ENCODE data around the gene ADAMTS8.
"Not testable (repeated sequence)": the region's sequence is repeated elsewhere in the genome, so short reads cannot be mapped to it uniquely, and the experiment has no call there.

The ADAMTS8 gene

DNA sequence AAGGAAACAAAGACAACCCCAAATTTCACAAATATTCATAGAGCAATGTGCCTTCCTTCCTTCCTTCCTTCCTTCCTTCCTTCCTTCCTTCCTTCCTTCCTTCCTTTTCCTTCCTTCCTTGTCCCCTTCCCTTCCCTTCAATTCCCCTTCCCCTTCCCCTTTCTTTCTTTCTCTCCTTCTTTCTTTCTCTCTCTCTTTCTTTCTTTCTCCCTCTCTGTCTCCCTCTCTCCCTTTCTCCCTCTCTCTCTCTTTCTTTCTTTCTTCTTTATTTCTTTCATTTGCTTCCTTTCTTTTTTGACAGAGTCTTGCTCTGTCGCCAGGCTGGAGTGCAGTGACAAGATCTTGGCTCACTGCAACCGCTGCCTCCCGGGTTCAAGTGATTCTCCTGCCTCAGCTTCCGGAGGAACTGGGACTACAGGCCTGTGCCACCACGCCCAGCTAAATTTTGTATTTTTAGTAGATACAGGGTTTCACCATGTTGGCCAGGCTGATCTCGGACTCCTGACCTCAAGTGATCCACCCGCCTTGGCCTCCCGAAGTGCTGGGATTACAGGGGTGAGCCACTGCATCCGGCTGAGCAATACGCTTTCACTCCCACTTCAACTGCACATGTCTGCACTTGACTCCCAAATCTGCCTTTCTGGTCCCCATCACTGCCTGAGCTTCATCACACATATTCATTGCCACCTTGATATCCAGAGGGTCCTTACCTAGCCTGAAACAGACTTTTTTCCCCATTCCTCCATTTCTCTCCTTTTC is 10.2 kb upstream of the ADAMTS8 start:
- DNase-seq, result not testable (repeated sequence)

DNA sequence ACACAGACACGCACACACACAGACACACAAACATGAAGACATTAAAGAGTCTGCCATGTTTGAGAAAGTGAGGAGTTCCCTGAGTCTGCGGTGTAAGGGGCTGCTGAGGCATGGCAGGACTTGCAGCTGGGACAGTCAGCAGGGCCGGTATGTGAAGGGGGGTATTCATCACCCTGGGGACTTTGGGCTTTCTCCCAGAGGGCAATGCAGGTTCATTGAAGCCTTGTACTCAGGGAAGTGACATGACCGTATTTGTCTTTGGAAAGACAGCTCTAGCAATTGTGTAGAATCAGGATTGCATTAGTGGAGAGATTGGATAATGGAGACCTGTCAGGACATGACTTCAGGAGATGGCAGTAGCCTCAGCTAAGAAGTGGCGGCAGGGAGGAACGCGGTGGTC is 9.4 kb upstream of the ADAMTS8 start:
- DNase-seq, result no peak

DNA sequence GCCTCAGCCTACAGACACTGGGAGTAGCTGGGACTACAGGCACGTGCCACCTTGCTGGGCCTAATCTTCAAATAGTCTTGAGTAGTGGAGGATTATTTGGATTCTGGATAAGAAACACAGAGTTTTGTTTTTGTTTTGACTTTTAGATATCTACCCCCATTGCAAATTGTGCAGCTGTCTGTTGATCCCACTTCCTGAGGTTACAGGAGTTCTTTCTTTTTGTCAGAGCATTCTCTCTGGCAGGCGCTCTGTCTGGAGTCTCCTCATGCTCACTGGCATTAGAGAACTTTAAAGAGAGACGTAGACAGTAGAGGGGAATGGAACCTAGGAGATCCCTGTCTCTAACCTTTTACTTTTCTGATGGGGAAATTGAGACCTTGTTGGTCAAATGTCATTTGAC is 7.8 kb upstream of the ADAMTS8 start:
- DNase-seq, result no peak

- DNase-seq, result no peak
Observed at GRCh38 chr11:130435671-130436070, 7.3 kb upstream of the ADAMTS8 start.

DNA sequence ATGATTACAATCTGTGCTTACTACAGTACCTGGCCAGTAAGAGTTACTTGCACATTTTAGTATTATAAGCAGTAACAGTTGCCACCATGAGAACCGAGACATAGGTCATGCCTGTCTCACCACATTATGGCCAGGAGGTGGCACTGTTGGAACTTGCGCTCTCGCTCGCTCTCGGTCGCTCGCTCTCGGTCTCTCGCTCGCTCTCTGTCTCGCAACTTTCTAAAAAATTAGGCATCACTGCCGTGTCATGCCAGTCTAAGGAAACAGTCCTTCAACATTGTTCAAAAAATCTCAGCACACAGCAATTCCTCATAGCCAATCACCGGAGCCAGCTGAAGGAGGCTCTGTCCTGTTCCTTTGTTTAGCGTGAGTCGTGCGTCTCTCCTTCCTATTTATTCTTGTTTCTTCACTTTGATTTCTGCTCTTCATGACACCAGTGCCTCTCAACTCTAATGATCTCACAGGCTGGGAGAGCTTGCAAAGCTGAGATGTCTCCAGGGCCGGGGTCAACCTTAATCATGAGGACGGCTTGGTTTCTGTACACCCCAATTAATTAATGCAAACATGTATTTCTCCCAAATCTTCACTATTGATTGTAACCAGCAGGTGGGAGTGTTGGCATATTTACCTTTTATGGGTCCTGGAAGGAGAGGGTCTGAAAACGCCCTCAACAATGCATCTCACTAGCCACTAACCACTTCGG is 6.3 kb upstream of the ADAMTS8 start:
- peak; percentile 17 for DNase-seq

DNA sequence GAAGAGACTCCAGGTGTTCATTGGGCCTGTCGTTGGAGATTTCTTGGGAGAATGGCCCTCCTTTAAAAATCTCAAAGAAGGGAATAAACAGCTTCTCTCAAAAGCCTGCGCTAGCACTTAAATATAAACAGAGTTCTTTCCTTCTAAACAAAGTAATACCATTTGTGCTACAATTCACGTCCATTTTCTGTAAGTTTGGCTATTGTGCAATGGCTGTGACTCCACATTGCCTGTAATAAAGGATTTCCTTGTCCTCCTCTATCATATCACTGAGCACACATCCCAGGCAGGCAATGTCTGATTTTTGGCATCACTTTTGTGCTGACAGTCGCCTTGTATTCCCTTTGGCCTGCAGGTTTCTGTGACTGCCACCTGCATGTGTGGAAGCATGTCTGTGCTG is 4.9 kb upstream of the ADAMTS8 start:
- DNase-seq, result no peak

DNA sequence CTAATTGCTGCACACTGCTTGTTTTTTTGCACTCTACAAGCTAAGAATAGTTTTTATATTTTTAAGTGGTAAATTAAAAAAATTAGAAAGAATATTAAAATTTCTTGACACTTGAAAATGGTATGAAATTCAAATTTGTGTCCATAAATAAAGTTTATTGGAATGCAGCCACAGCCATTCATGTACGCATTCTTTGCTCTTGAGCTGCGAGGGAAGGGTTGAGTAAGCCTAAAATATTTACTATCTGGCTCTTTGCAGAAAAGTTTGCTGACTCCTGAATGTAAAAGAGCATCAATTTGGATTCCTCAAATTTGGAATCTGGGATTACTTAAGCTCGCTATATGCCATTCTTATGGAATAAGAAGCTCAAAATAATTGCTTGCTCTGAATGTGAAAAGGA is 3.4 kb upstream of the ADAMTS8 start:
- no peak for DNase-seq

GRCh38 chr11:130431331-130431773 is 2.9 kb upstream of the ADAMTS8 start:
- DNase-seq, result peak; percentile 25

GRCh38 chr11:130429983-130430382 is 1.6 kb upstream of the ADAMTS8 start:
- DNase-seq, result no peak

GRCh38 chr11:130429120-130429681 is 792 bp upstream of the ADAMTS8 start:
- DNase-seq, result no peak

- no peak for DNase-seq
Observed at GRCh38 chr11:130427581-130428315, 661 bp downstream of the ADAMTS8 start.

- peak; percentile 55 for DNase-seq
Observed at GRCh38 chr11:130426837-130427341, 1.5 kb downstream of the ADAMTS8 start.

GRCh38 chr11:130426223-130426836 is 2.1 kb downstream of the ADAMTS8 start:
- peak; percentile 18 for DNase-seq

GRCh38 chr11:130425156-130425555 is 3.3 kb downstream of the ADAMTS8 start:
- no peak for DNase-seq

DNA sequence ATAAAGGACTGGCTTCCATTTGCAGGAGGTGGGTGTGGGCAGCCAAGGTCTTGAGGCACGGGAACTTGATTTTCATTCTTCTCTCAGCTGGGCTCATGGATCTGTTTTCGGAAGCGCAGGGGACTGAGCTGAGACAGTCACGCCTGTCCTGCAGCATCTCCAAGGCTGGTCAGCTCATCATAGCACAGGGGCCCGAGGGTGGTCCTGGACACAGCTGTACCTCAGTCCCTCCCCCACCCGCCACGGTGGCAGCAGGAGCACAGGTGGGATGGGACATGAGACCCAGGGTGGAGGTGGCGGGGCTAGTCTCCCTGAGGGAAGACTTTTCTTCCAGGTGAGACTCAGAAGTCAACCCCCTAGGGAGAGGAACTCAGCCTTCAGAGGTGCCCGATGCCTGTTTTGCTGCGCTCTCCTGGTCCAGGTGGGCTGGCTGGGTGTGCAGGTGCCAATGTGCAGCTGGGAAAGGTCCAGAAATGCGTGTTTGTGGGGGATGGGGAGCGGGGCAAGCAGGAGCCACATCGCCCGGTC is 3.7 kb downstream of the ADAMTS8 start:
- no peak for DNase-seq

DNA sequence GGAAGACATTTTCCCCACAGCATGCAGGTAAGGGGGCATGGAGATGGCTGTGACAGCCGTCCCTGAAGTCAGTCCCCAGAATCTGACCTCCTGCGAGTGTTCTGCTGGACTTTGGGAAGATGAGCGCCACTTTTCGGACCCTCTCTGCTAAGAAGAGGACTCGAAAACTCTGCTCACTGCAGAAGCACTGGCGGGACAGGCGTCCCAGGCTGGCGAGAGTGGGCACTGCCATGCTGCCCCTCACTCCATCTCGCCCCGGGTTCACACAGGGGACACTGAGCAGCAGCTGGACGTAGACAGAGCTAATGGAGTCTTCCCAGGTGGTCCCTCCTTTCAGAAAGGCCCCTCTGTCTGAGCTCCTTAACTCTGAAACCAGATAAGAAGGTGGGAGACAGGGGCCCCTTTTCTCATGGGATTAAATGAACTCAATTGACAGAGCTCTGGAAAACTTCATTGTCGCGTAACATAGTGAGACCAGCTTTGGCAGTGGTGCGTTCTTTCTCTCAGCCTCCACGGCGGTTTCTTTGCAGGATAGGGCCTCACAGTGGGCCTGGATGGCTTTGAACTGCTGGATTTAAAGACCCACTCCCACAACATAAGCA is 4.8 kb downstream of the ADAMTS8 start:
- DNase-seq, result no peak

DNA sequence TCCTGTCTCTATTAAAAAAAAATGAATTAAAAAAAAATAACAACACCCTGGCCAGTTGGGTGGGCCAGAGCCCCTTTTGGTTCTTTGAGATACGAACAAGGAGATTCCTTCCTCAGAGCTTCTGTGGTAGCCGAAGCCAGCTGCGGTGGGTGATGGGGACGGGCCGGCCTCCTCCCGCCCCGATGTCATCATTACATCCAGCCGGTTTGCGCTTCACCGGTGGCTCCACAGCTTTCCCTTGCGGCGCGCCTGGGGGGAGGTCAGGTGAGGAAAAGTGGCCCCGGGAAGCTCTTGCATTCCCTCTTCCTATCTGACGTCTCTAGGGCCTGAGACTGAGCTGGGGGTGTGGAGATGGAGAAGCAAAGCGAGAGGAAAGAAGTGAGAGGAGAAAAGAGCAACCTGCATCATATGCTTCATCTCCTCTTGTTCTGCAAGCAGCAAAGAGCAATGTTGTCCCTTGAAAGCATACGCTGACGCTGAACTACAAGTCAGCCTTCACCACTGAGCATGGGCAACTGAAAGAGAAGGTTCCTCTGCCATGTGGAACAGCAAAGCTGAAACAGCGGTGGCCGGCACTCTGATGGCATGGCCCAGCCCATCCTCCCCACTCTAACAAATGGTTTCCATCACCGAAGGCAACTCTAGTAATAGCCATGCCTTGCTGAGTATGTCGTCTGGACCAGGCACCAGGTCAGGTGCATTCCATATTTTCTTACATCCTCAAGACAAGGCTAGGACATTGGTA is 6.0 kb downstream of the ADAMTS8 start:
- no peak for DNase-seq

- DNase-seq, result no peak
Observed at GRCh38 chr11:130421697-130422096, 6.7 kb downstream of the ADAMTS8 start.

DNA sequence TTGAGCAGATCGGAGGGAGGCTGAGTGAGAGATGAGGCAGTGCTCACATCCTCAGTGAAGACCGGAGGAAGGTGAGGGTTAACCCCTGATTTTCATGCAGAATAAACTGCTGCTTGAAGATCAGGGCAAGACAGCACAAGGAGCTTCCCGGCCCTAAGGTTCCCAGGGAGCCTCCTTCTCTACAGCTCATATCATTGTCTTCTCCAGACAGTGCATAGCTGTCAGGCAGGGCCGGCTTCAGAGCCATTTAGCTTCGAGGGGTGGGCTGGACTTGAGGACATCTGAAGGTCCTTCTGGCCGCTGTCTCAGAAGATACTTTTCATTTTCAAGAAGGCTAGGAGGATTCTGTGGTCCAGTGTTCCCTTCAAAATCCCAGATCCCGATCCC is 7.2 kb downstream of the ADAMTS8 start:
- no peak for DNase-seq

- no peak for DNase-seq
Observed at GRCh38 chr11:130420478-130421198, 7.8 kb downstream of the ADAMTS8 start.

DNA sequence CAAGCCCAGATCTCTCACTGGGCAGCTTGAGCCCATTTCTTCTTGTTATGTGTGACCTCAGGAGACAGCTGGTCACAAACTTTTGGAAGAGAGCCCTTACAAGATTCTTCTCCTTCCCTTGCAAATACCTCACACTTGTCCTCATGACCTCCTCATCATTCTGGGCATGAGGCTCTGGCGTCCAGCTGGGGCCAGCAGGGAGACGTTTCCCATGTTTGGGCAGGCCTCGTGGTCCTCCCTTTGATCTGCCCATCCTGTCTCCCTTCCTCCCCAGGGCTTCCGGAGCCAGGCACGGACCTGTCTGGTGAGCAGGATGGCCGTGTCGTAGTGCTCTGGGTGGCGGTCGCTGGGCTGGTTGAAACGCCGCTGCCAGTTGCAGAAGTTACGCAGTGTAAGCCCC is 9.7 kb downstream of the ADAMTS8 start:
- DNase-seq, result no peak

All from NCI-H2171 (cell line).